ENCODE data around the gene GAGE12G. TPM values are rescaled to one million over a fixed set of nuclear protein-coding genes. Genes with fewer than 3 reads are reported as not detected.
A peak's percentile ranks its signal among the peaks of the same experiment; 100 is the strongest.
"Not testable (repeated sequence)": the region's sequence is repeated elsewhere in the genome, so short reads cannot be mapped to it uniquely, and the experiment has no call there.

The GAGE12G gene
- total RNA-seq = not detected
- long read RNA-seq = 0 reads

GRCh38 chrX:49570100-49570499 lies at the start of gene GAGE12G:
TSS of gene GAGE12G (plus strand) at chrX:49570400. CDS start at chrX:49571555, 1,155 bp downstream.
- ATAC-seq; H3K27me3 ChIP-seq; H3K27ac ChIP-seq; H3K36me3 ChIP-seq; intact Hi-C loops (cut with DNase I); H3K9me3 ChIP-seq; H3K4me3 ChIP-seq; DNase-seq; H3K4me1 ChIP-seq: not testable (repeated sequence)

DNA sequence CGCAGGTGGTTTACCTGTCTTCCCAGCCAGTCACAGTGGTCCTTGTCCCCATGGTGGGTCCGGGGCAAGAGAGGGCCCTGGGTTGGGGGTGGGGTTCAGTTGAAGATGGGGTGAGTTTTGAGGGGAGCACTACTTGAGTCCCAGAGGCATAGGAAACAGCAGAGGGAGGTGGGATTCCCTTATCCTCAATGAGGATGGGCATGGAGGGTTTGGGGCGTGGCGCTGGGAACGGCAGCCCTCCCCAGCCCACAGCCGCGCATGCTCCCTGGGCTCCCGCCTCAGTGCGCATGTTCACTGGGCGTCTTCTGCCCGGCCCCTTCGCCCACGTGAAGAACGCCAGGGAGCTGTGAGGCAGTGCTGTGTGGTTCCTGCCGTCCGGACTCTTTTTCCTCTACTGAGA lies 38.3 kb upstream of the GAGE12G start, which contains the start of gene GAGE12C:
GAGE12C (plus strand) TSS at position 301 of the 400 bp plus-strand sequence. CDS start 1,155 bp downstream, outside the sequence.
- H3K36me3 ChIP-seq; H3K27me3 ChIP-seq; H3K27ac ChIP-seq; intact Hi-C loops (cut with DNase I); H3K4me3 ChIP-seq; H3K9me3 ChIP-seq; H3K4me1 ChIP-seq; DNase-seq; ATAC-seq: not testable (repeated sequence)

DNA sequence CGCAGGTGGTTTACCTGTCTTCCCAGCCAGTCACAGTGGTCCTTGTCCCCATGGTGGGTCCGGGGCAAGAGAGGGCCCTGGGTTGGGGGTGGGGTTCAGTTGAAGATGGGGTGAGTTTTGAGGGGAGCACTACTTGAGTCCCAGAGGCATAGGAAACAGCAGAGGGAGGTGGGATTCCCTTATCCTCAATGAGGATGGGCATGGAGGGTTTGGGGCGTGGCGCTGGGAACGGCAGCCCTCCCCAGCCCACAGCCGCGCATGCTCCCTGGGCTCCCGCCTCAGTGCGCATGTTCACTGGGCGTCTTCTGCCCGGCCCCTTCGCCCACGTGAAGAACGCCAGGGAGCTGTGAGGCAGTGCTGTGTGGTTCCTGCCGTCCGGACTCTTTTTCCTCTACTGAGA lies 28.8 kb upstream of the GAGE12G start, which contains the start of gene GAGE12D:
GAGE12D (plus strand) TSS at position 301 of the 400 bp plus-strand sequence. CDS start 1,155 bp downstream, outside the sequence.
- H3K27me3 ChIP-seq; H3K27ac ChIP-seq; H3K36me3 ChIP-seq; ATAC-seq; H3K4me3 ChIP-seq; DNase-seq; H3K4me1 ChIP-seq; intact Hi-C loops (cut with DNase I); H3K9me3 ChIP-seq: not testable (repeated sequence)

GRCh38 chrX:49550989-49551388 lies 19.2 kb upstream of the GAGE12G start, which contains the start of gene GAGE12E:
TSS of gene GAGE12E (plus strand) at chrX:49551289. CDS start at chrX:49552444, 1,155 bp downstream.
- DNase-seq; H3K9me3 ChIP-seq; intact Hi-C loops (cut with DNase I); H3K4me3 ChIP-seq; H3K36me3 ChIP-seq; H3K27me3 ChIP-seq; H3K4me1 ChIP-seq; ATAC-seq; H3K27ac ChIP-seq: not testable (repeated sequence)

- intact Hi-C loops (cut with DNase I); H3K4me1 ChIP-seq; H3K9me3 ChIP-seq; ATAC-seq; H3K27me3 ChIP-seq; DNase-seq; H3K27ac ChIP-seq; H3K36me3 ChIP-seq; H3K4me3 ChIP-seq: not testable (repeated sequence)
These were observed 9.7 kb upstream of the GAGE12G start, which contains the start of gene GAGE12F for GRCh38 chrX:49560542-49560941. TSS of gene GAGE12F (plus strand) at chrX:49560842. CDS start at chrX:49561997, 1,155 bp downstream.

GRCh38 chrX:49568728-49569127 lies 1.5 kb upstream of the GAGE12G start:
- H3K4me1 ChIP-seq; H3K36me3 ChIP-seq; intact Hi-C loops (cut with DNase I); H3K9me3 ChIP-seq; ATAC-seq; H3K27ac ChIP-seq; H3K27me3 ChIP-seq; H3K4me3 ChIP-seq: not testable (repeated sequence)
- DNase-seq = peak; percentile 23

GRCh38 chrX:49569152-49569551 lies 1.0 kb upstream of the GAGE12G start:
- ATAC-seq; DNase-seq; intact Hi-C loops (cut with DNase I): not testable (repeated sequence)

DNA sequence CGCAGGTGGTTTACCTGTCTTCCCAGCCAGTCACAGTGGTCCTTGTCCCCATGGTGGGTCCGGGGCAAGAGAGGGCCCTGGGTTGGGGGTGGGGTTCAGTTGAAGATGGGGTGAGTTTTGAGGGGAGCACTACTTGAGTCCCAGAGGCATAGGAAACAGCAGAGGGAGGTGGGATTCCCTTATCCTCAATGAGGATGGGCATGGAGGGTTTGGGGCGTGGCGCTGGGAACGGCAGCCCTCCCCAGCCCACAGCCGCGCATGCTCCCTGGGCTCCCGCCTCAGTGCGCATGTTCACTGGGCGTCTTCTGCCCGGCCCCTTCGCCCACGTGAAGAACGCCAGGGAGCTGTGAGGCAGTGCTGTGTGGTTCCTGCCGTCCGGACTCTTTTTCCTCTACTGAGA lies 9.4 kb downstream of the GAGE12G start, which contains the start of gene GAGE12H:
GAGE12H (plus strand) TSS at position 301 of the 400 bp plus-strand sequence. CDS start 1,155 bp downstream, outside the sequence.
- DNase-seq; intact Hi-C loops (cut with DNase I); H3K4me1 ChIP-seq; H3K36me3 ChIP-seq; H3K9me3 ChIP-seq; H3K27me3 ChIP-seq; H3K27ac ChIP-seq; ATAC-seq; H3K4me3 ChIP-seq: not testable (repeated sequence)

More at GRCh38 chrX:49569152-49569551, 1.0 kb upstream of the GAGE12G start:
- H3K4me1 ChIP-seq, H3K27ac ChIP-seq, H3K4me3 ChIP-seq, H3K9me3 ChIP-seq, H3K36me3 ChIP-seq, H3K27me3 ChIP-seq: not testable (repeated sequence)

- not testable (repeated sequence) for H3K36me3 ChIP-seq
These were observed 19.0 kb downstream of the GAGE12G start, which contains the start of gene GAGE2A for GRCh38 chrX:49589196-49589595. TSS of gene GAGE2A (plus strand) at chrX:49589496. CDS start at chrX:49590651, 1,155 bp downstream.

GRCh38 chrX:49589769-49590478 lies 19.7 kb downstream of the GAGE12G start:
- H3K4me3 ChIP-seq; H3K27me3 ChIP-seq; intact Hi-C loops (cut with DNase I); H3K27ac ChIP-seq; ATAC-seq; H3K4me1 ChIP-seq; H3K9me3 ChIP-seq; H3K36me3 ChIP-seq: not testable (repeated sequence)
- peak; percentile 52 for DNase-seq

More at GRCh38 chrX:49589196-49589595, 19.0 kb downstream of the GAGE12G start, which contains the start of gene GAGE2A:
- H3K9me3 ChIP-seq; ATAC-seq; H3K27ac ChIP-seq; H3K4me3 ChIP-seq; intact Hi-C loops (cut with DNase I); H3K27me3 ChIP-seq; H3K4me1 ChIP-seq; DNase-seq: not testable (repeated sequence)

DNA sequence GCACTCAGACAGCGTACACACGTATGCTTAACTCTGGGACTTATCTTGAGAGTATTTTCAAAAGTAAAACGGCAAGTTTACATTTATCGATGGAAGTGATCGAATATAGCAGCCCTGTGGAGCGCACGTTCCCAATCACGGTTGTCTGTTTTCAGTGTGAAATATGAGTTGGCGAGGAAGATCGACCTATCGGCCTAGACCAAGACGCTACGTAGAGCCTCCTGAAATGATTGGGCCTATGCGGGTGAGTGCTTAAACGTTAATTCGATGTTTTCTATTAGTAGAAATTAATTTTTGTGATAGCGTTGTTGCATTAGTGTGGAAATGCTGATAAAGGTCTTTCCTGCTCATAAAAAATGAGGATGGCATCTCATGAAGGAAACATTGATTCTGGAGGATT lies 20.3 kb downstream of the GAGE12G start:
- intact Hi-C loops (cut with DNase I); H3K4me1 ChIP-seq; H3K4me3 ChIP-seq; DNase-seq; H3K27ac ChIP-seq; H3K9me3 ChIP-seq; ATAC-seq; H3K36me3 ChIP-seq; H3K27me3 ChIP-seq: not testable (repeated sequence)

DNA sequence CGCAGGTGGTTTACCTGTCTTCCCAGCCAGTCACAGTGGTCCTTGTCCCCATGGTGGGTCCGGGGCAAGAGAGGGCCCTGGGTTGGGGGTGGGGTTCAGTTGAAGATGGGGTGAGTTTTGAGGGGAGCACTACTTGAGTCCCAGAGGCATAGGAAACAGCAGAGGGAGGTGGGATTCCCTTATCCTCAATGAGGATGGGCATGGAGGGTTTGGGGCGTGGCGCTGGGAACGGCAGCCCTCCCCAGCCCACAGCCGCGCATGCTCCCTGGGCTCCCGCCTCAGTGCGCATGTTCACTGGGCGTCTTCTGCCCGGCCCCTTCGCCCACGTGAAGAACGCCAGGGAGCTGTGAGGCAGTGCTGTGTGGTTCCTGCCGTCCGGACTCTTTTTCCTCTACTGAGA lies 28.5 kb downstream of the GAGE12G start, which contains the start of gene GAGE1:
GAGE1 (plus strand) TSS at position 301 of the 400 bp plus-strand sequence. CDS start 1,155 bp downstream, outside the sequence.
- H3K27ac ChIP-seq; H3K4me1 ChIP-seq; H3K27me3 ChIP-seq; ATAC-seq; H3K4me3 ChIP-seq; H3K9me3 ChIP-seq; intact Hi-C loops (cut with DNase I); DNase-seq; H3K36me3 ChIP-seq: not testable (repeated sequence)
